Measurements from ENCODE around the gene OR6S1.

GRCh38 chr14:20615996-20616395, 25.5 kb downstream of the OR6S1 start:
- TF ChIP-seq CTBP1 (IDR thresholded peaks at IDR 0.05; ENCODE audit: borderline replicate concordance): no peak
- TF ChIP-seq NFRKB (IDR thresholded peaks at IDR 0.05): no peak
- no peak for TF ChIP-seq SP1 (IDR thresholded peaks at IDR 0.05)
- TF ChIP-seq L3MBTL2 (conservative IDR thresholded peaks at IDR 0.05): no peak

Data from HEK293T (cell line).